GM12878 (cell line): ENCODE measurements around the gene HDAC2. TPM values are rescaled to one million over a fixed set of nuclear protein-coding genes. Genes with fewer than 3 reads are reported as not detected.

Experiments used
- ATAC-seq: fragments of 200-7000 bp; cut with Tn5 transposase; 3 replicates; pipeline ENCODE4 v1.9.1; 2020; ENCODE audit warnings: mild to moderate bottlenecking, moderate library complexity
- BruUV-seq: library from RNA; stranded (reverse); fragments of 400-500 nt; replicated peaks from 2 replicates; lab custom pipeline; 2021; lab: Mats Ljungman, UMichigan
- CTCF ChIA-PET: fragments of 300-600 bp; sonication (Branson Sonifier 250); formaldehyde crosslinking; extraction: SDS; loops from one replicate; lab custom pipeline; 2021; ENCODE audit warnings: inconsistent platforms; lab: Yijun Ruan, JAX
- POLR2A ChIA-PET: fragments of 350-600 bp; formaldehyde crosslinking; extraction: SDS; loops from one replicate; lab custom pipeline; 2021; ENCODE audit warnings: inconsistent platforms; lab: Charles Lee
- RAD21 ChIA-PET: fragments of 300-600 bp; sonication (Branson Sonifier 250); formaldehyde crosslinking; loops from one replicate; lab custom pipeline; 2023; ENCODE audit warnings: antibody characterized with exemption; ENCODE audit not compliant: unreplicated experiment; lab: Charles Lee
- SMC1A ChIA-PET: fragments of 300-600 bp; sonication (Branson Sonifier 250); formaldehyde crosslinking; loops from one replicate; lab custom pipeline; 2023; ENCODE audit not compliant: unreplicated experiment, uncharacterized antibody; lab: Charles Lee
- DNase-seq: peaks from one replicate; pipeline ENCODE4 v3.0.0-alpha.2; 2011; ENCODE audit warnings: low read depth, low spot score
- FAIRE-seq: peaks from 3 replicates; lab custom pipeline; 2011; peaks lifted over from hg19 to GRCh38; lab: Jason Lieb, UNC
- H2AFZ ChIP-seq: 2 replicates; pipeline ENCODE4 v1.6.0; 2011; ENCODE audit warnings: low read depth, low read length, control low read depth; ENCODE audit not compliant: control insufficient read depth
- H3K27ac ChIP-seq: 2 replicates; pipeline ENCODE4 v1.5.1; 2011; ENCODE audit warnings: control low read depth; ENCODE audit not compliant: control insufficient read depth, insufficient read depth
- H3K27me3 ChIP-seq, 2 experiments: replicated peaks in 1 of 2; 2 replicates each; pipeline versions ENCODE4 v1.6.0 to v1.6.1; 2011; ENCODE audit warnings: low read length in 1 of 2; ENCODE audit not compliant: control insufficient read depth in 2 of 2, insufficient read depth in 2 of 2
- H3K36me3 ChIP-seq, 2 experiments: 2 replicates each; pipeline ENCODE4 v1.5.1; 2011; ENCODE audit warnings: low read length in 1 of 2; ENCODE audit not compliant: control insufficient read depth in 2 of 2, insufficient read depth in 2 of 2
- H3K4me1 ChIP-seq: 2 replicates; pipeline ENCODE4 v1.6.1; 2011; ENCODE audit warnings: mild to moderate bottlenecking, low read length, moderate library complexity, mixed read lengths; ENCODE audit not compliant: control insufficient read depth, insufficient read depth
- H3K4me2 ChIP-seq: 2 replicates; pipeline ENCODE4 v1.6.0; 2011; ENCODE audit warnings: control low read depth; ENCODE audit not compliant: control insufficient read depth, insufficient read depth
- H3K4me3 ChIP-seq: fragments of 200-600 bp; sonication (generic); 2 replicates; pipeline ENCODE4 v1.5.1; 2016
- H3K79me2 ChIP-seq: 2 replicates; pipeline ENCODE4 v1.6.0; 2011; ENCODE audit warnings: low read length; ENCODE audit not compliant: control insufficient read depth, insufficient read depth
- H3K9ac ChIP-seq: 2 replicates; pipeline ENCODE4 v1.8.0; 2011; ENCODE audit warnings: low read length, control low read depth, mixed read lengths; ENCODE audit not compliant: control insufficient read depth, insufficient read depth
- H3K9me3 ChIP-seq: replicated peaks from 3 replicates; pipeline ENCODE4 v1.5.1; 2011; ENCODE audit warnings: mild to moderate bottlenecking, low read length; ENCODE audit not compliant: control insufficient read depth, insufficient read depth
- H4K20me1 ChIP-seq: 2 replicates; pipeline ENCODE4 v1.6.0; 2011; ENCODE audit not compliant: control insufficient read depth, insufficient read depth
- CBX5 ChIP-seq: sonication (generic); IDR thresholded peaks from 2 replicates; pipeline ENCODE4 v1.6.1; 2016; ENCODE audit warnings: low read depth, moderate library complexity, mild to moderate bottlenecking, inconsistent platforms
- CEBPB ChIP-seq, 2 experiments: fragments of 150-350 bp in 1 of 2; IDR thresholded peaks; 2 replicates each; pipeline ENCODE4 v1.6.1; 2012 to 2014; ENCODE audit warnings: low read depth in 2 of 2, low read length in 2 of 2, borderline replicate concordance in 1 of 2, inconsistent platforms in 1 of 2
- IRF4 ChIP-seq: IDR thresholded peaks from 2 replicates; pipeline ENCODE4 v1.6.1; 2011; ENCODE audit warnings: low read depth, low read length
- RELA ChIP-seq: fragments of 450-650 bp; IDR thresholded peaks from 2 replicates; pipeline ENCODE4 v1.8.0; 2014; ENCODE audit warnings: borderline replicate concordance; ENCODE audit not compliant: partially characterized antibody
- SPI1 ChIP-seq: IDR thresholded peaks from 2 replicates; pipeline ENCODE4 v1.6.1; 2011; ENCODE audit warnings: low read depth, mild to moderate bottlenecking, low read length, moderate library complexity, borderline replicate concordance; ENCODE audit not compliant: insufficient read depth
- TCF12 ChIP-seq: IDR thresholded peaks from 2 replicates; pipeline ENCODE4 v1.6.1; 2011; ENCODE audit warnings: low read depth, mild to moderate bottlenecking, low read length
- WGBS: methylation state at CpG from one replicate; pipeline ENCODE4 v1.1.6; 2016; ENCODE audit warnings: low lambda C conversion rate; ENCODE audit not compliant: insufficient replicate concordance, insufficient coverage; ENCODE audit errors: missing lambda C conversion rate; 5-methylcytosine and 5-hydroxymethylcytosine counted together
- in situ Hi-C: fragments of 300-500 bp; cut with MboI; formaldehyde crosslinking; loops from 9 replicates; pipeline ENCODE4 v1.14.3; 2018; ENCODE audit warnings: mixed read lengths
- intact Hi-C: fragments of 100-400 bp; cut with micrococcal nuclease; formaldehyde crosslinking; loops from one replicate; pipeline ENCODE4 v1.14.2; 2022; ENCODE audit not compliant: unreplicated experiment
- polyA plus RNA-seq, 11 experiments: library from polyadenylated mRNA; depleted of rRNA in 4 of 11; unstranded in 6 of 11; stranded (reverse) in 5 of 11; fragments of >200 nt; fragmentation: Nextera tagmentation in 4 of 11; fragmentation: Illumina TruSeq in 1 of 11; extraction: Ambion mirVana in 4 of 11; extraction: Trizol in 1 of 11; gene quantifications; 1 replicate in 1 of 11; 2 replicates in 10 of 11; pipeline versions ENCODE4 v1.2.1 to v1.2.3, GENCODE V29; 2011 to 2016; ENCODE audit warnings: inconsistent platforms in 2 of 11, missing spikeins in 2 of 11, low read depth in 1 of 11
- total RNA-seq, 4 experiments: library from RNA; depleted of rRNA in 3 of 4; stranded (reverse); fragments of >200 nt in 3 of 4; fragmentation: Illumina TruSeq in 1 of 4; extraction: Trizol in 1 of 4; gene quantifications; 2 replicates each; pipeline versions ENCODE4 v1.2.1 to v1.2.3, GENCODE V29; 2013 to 2021
- TF ChIP-seq, protein P1 (sequence below): IDR thresholded peaks from 2 replicates; pipeline ENCODE4 v1.6.1; 2012; ENCODE audit warnings: mild to moderate bottlenecking, low read depth, low read length

HDAC2 gene
- total and polyA plus RNA-seq, 10 of the 15 experiments (the other 5 are each of a cell fraction or from before 2014, with no cell fraction given), result 40.4 to 210 (median 114) TPM

DNA sequence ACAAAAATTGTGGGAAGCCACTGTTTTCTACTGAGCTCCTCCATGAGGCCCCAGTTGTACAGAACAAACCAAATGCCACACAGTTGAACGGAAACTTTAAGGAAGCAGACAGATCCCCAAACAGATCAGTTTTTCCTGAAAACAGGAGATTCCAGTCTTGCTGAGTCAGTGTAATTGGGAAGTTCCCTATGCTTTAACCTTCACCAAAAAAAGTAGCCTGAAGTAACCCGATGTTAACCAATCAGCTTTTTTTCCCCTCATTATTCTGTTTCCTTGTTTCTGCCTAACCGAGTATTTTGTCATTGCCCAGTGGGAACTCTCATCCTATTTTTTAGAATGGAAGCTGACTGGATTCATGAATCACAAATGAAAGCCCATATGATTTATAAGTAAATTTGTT, 77.1 kb downstream of the HDAC2 start:
- no peak overlapping the region for H3K4me2 ChIP-seq
- H3K36me3 ChIP-seq, result no peaks in the 10 kb centered on the region
- FAIRE-seq (no peak), DNase-seq (no peak), ATAC-seq (no peak)
- intact Hi-C loops, result no loop called here
- H4K20me1 ChIP-seq, result no peaks in the 10 kb centered on the region
- ChIA-PET SMC1A (no interaction called here), RAD21 (interaction anchor here (1.0 kb wide), 1 partner anchor 268 kb away, joined by 3 read pairs; no protein-coding TSS in a partner anchor), POLR2A (no interaction called here), CTCF (interaction anchor here (0.8 kb wide), 1 partner anchor 15 kb away, joined by 3 read pairs; no protein-coding TSS in a partner anchor)
- no peak overlapping the region for H3K4me3 ChIP-seq
- 75% methylated on average over 3 of the region's 3 CpGs for WGBS
- H3K9me3 ChIP-seq, result no peaks in the 10 kb centered on the region
- no peak for TF ChIP-seq CEBPB (IDR thresholded peaks at IDR 0.05; ENCODE audit: borderline replicate concordance in 1 of 2, low read depth in 2 of 2, low read length in 2 of 2)
- TF ChIP-seq CBX5, result no peak
- TF ChIP-seq RELA, result no peak
- no peak for TF ChIP-seq TCF12
- no peak for TF ChIP-seq IRF4
- TF ChIP-seq SPI1, result no peak
- TF ChIP-seq, protein P1, sequence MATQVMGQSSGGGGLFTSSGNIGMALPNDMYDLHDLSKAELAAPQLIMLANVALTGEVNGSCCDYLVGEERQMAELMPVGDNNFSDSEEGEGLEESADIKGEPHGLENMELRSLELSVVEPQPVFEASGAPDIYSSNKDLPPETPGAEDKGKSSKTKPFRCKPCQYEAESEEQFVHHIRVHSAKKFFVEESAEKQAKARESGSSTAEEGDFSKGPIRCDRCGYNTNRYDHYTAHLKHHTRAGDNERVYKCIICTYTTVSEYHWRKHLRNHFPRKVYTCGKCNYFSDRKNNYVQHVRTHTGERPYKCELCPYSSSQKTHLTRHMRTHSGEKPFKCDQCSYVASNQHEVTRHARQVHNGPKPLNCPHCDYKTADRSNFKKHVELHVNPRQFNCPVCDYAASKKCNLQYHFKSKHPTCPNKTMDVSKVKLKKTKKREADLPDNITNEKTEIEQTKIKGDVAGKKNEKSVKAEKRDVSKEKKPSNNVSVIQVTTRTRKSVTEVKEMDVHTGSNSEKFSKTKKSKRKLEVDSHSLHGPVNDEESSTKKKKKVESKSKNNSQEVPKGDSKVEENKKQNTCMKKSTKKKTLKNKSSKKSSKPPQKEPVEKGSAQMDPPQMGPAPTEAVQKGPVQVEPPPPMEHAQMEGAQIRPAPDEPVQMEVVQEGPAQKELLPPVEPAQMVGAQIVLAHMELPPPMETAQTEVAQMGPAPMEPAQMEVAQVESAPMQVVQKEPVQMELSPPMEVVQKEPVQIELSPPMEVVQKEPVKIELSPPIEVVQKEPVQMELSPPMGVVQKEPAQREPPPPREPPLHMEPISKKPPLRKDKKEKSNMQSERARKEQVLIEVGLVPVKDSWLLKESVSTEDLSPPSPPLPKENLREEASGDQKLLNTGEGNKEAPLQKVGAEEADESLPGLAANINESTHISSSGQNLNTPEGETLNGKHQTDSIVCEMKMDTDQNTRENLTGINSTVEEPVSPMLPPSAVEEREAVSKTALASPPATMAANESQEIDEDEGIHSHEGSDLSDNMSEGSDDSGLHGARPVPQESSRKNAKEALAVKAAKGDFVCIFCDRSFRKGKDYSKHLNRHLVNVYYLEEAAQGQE, result no peak
- no peak overlapping the region for H3K9ac ChIP-seq
- H3K27ac ChIP-seq, result no peak overlapping the region
- in situ Hi-C loops, result no loop called here
- H2AFZ ChIP-seq, result no peak overlapping the region
- no TSS peak for BruUV-seq
- H3K79me2 ChIP-seq, result no peaks in the 10 kb centered on the region
- no peaks in the 10 kb centered on the region for H3K4me1 ChIP-seq
- H3K27me3 ChIP-seq, result no peaks in the 10 kb centered on the region
